H9 (cell line): ENCODE data around the gene MPPE1. TPM values are rescaled to one million over a fixed set of nuclear protein-coding genes. Genes with fewer than 3 reads are reported as not detected.

ENCODE experiments used
- DNase-seq: peaks from one replicate; pipeline ENCODE4 v3.0.0-alpha.2; 2017
- H2AFZ ChIP-seq: one replicate; pipeline ENCODE4 v1.6.1; 2013; ENCODE audit warnings: mild to moderate bottlenecking, low read length, control low read depth, moderate library complexity
- H2AK5ac ChIP-seq: 2 replicates; pipeline ENCODE4 v1.6.1; 2013; ENCODE audit warnings: low read length, control low read depth, mixed read lengths; ENCODE audit not compliant: insufficient read length
- H2BK120ac ChIP-seq: one replicate; pipeline ENCODE4 v1.6.1; 2013; ENCODE audit warnings: low read depth, mild to moderate bottlenecking, low read length, control low read depth, inconsistent platforms; ENCODE audit not compliant: poor library complexity, severe bottlenecking
- H2BK12ac ChIP-seq: 2 replicates; pipeline ENCODE4 v1.6.1; 2013; ENCODE audit warnings: low read length, control low read depth, mixed read lengths, low read depth; ENCODE audit not compliant: insufficient read length
- H2BK15ac ChIP-seq: 2 replicates; pipeline ENCODE4 v1.6.1; 2013; ENCODE audit warnings: low read depth, low read length, control low read depth
- H2BK20ac ChIP-seq: one replicate; pipeline ENCODE4 v1.6.1; 2013; ENCODE audit warnings: low read depth, mild to moderate bottlenecking, low read length, control low read depth, inconsistent platforms; ENCODE audit not compliant: poor library complexity, severe bottlenecking
- H2BK5ac ChIP-seq: 2 replicates; pipeline ENCODE4 v1.6.1; 2013; ENCODE audit warnings: low read length, control low read depth, mixed read lengths; ENCODE audit not compliant: insufficient read length
- H3K14ac ChIP-seq: 2 replicates; pipeline ENCODE4 v1.6.1; 2013; ENCODE audit warnings: low read length, control low read depth; ENCODE audit not compliant: insufficient read depth
- H3K18ac ChIP-seq: 2 replicates; pipeline ENCODE4 v1.6.1; 2013; ENCODE audit warnings: low read depth, mild to moderate bottlenecking, mixed read lengths, low read length, control low read depth; ENCODE audit not compliant: insufficient read length
- H3K23ac ChIP-seq: 2 replicates; pipeline ENCODE4 v1.6.1; 2013; ENCODE audit warnings: low read length, control low read depth, mixed read lengths, low read depth; ENCODE audit not compliant: insufficient read length
- H3K23me2 ChIP-seq: 2 replicates; pipeline ENCODE4 v1.6.1; 2013; ENCODE audit warnings: low read depth, mild to moderate bottlenecking, mixed read lengths, low read length, control low read depth; ENCODE audit not compliant: insufficient read length, poor library complexity, severe bottlenecking
- H3K27ac ChIP-seq: 2 replicates; pipeline ENCODE4 v1.5.1; 2013; ENCODE audit warnings: low read length, control low read depth, mixed read lengths, low read depth; ENCODE audit not compliant: insufficient read length
- H3K27me3 ChIP-seq: 2 replicates; pipeline ENCODE4 v1.6.1; 2013; ENCODE audit warnings: low read length, control low read depth, inconsistent platforms; ENCODE audit not compliant: insufficient read depth
- H3K4ac ChIP-seq: 2 replicates; pipeline ENCODE4 v1.6.1; 2013; ENCODE audit warnings: low read depth, mild to moderate bottlenecking, control low read depth, inconsistent platforms, low read length, moderate library complexity
- H3K4me1 ChIP-seq: 2 replicates; pipeline ENCODE4 v1.6.1; 2013; ENCODE audit warnings: low read length, control low read depth, inconsistent platforms; ENCODE audit not compliant: insufficient read depth
- H3K4me2 ChIP-seq: 2 replicates; pipeline ENCODE4 v1.6.1; 2013; ENCODE audit warnings: low read length, control low read depth, mixed read lengths; ENCODE audit not compliant: insufficient read length, insufficient read depth
- H3K56ac ChIP-seq: 2 replicates; pipeline ENCODE4 v1.6.1; 2013; ENCODE audit warnings: low read depth, mild to moderate bottlenecking, mixed read lengths, low read length, control low read depth; ENCODE audit not compliant: insufficient read length
- H3K79me1 ChIP-seq: 2 replicates; pipeline ENCODE4 v1.6.1; 2013; ENCODE audit warnings: low read depth, mild to moderate bottlenecking, moderate library complexity, low read length, control low read depth, inconsistent platforms; ENCODE audit not compliant: insufficient read depth, poor library complexity, severe bottlenecking
- H3K79me2 ChIP-seq: 2 replicates; pipeline ENCODE4 v1.6.1; 2013; ENCODE audit warnings: low read length, control low read depth, inconsistent platforms; ENCODE audit not compliant: insufficient read depth
- H3K9ac ChIP-seq: 2 replicates; pipeline ENCODE4 v1.6.1; 2013; ENCODE audit warnings: low read length, control low read depth, mixed read lengths; ENCODE audit not compliant: insufficient read length; ENCODE audit errors: extremely low read depth
- H3K9me3 ChIP-seq: one replicate; pipeline ENCODE4 v1.6.1; 2013; ENCODE audit warnings: low read depth, low read length, inconsistent platforms; ENCODE audit not compliant: control insufficient read depth
- H3T11ph ChIP-seq: one replicate; pipeline ENCODE4 v1.6.1; 2013; ENCODE audit warnings: mild to moderate bottlenecking, low read length, control low read depth, inconsistent platforms
- H4K20me1 ChIP-seq: one replicate; pipeline ENCODE4 v1.6.1; 2013; ENCODE audit not compliant: control insufficient read depth, insufficient read length, insufficient read depth
- H4K5ac ChIP-seq: 2 replicates; pipeline ENCODE4 v1.6.1; 2013; ENCODE audit warnings: low read depth, mild to moderate bottlenecking, mixed read lengths, low read length, control low read depth; ENCODE audit not compliant: insufficient read length
- H4K8ac ChIP-seq: replicated peaks from 2 replicates; pipeline ENCODE4 v1.6.1; 2013; ENCODE audit warnings: low read length, control low read depth, mixed read lengths, low read depth; ENCODE audit not compliant: insufficient read length
- H4K91ac ChIP-seq: 2 replicates; pipeline ENCODE4 v1.6.1; 2013; ENCODE audit warnings: low read depth, mild to moderate bottlenecking, moderate library complexity, mixed read lengths, low read length, control low read depth; ENCODE audit not compliant: insufficient read length
- H3K27ac Mint-ChIP-seq, 3 experiments: 2 replicates in 2 of 3; 3 replicates in 1 of 3; pipeline ENCODE4 v1.8.0; 2020 to 2021; ENCODE audit warnings: mixed read lengths in 3 of 3, mild to moderate bottlenecking in 1 of 3, moderate library complexity in 1 of 3
- H3K27me3 Mint-ChIP-seq: 2 replicates; pipeline ENCODE4 v1.8.0; 2021; ENCODE audit warnings: low read depth, mild to moderate bottlenecking, moderate library complexity, mixed read lengths
- H3K36me3 Mint-ChIP-seq, 3 experiments: 2 replicates in 2 of 3; 3 replicates in 1 of 3; pipeline ENCODE4 v1.8.0; 2020 to 2021; ENCODE audit warnings: low read depth in 3 of 3, mixed read lengths in 3 of 3; ENCODE audit not compliant: insufficient read depth in 1 of 3
- H3K4me1 Mint-ChIP-seq, 2 experiments: 2 replicates each; pipeline ENCODE4 v1.8.0; 2020; ENCODE audit warnings: mixed read lengths in 2 of 2
- H3K4me3 Mint-ChIP-seq, 2 experiments: 2 replicates in 1 of 2; 3 replicates in 1 of 2; pipeline ENCODE4 v1.8.0; 2020 to 2021; ENCODE audit warnings: mild to moderate bottlenecking in 2 of 2, mixed read lengths in 2 of 2, moderate library complexity in 1 of 2
- H3K9me3 Mint-ChIP-seq, 2 experiments: 2 replicates in 1 of 2; 3 replicates in 1 of 2; pipeline ENCODE4 v1.8.0; 2020; ENCODE audit warnings: mild to moderate bottlenecking in 2 of 2, mixed read lengths in 2 of 2, moderate library complexity in 1 of 2
- WGBS: extraction: QIAGEN DNeasy Blood & Tissue Kit; methylation state at CpG from one replicate; pipeline ENCODE4 v1.1.7; 2013; ENCODE audit warnings: missing lambda C conversion rate, low lambda C conversion rate, mixed read lengths; ENCODE audit not compliant: insufficient read length; ENCODE audit errors: extremely low coverage; 5-methylcytosine and 5-hydroxymethylcytosine counted together
- total RNA-seq: library from RNA; stranded (reverse); gene quantifications from 2 replicates; pipeline ENCODE4 v1.2.1, GENCODE V29; 2021
- TF ChIP-seq, protein P1 (sequence below): fragments of 200-600 bp; sonication (generic); conservative IDR thresholded peaks from 3 replicates; pipeline ENCODE4 v1.8.0; 2021; ENCODE audit warnings: antibody characterized with exemption, mild to moderate bottlenecking

Gene MPPE1
- total RNA-seq, 1 experiment from 2014 or later = 13.2 TPM

DNA sequence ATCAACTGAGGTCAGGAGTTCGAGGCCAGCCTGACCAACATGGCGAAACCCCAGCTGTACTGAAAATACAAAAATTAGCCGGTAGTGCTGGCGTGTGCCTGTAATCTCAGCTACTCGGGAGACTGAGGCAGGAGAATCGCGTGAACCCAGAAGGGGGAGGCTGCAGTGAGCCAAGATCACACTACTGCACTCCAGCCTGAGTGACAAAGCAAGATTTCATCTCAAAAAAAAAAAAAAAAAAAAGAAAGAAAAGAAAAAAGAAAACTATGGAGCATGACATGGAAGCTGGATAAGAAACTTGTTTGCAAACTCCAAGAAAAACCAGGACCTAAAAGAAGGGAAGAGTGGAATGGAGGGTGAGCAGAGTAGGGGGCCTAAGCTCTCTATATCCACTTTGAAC is 58.8 kb downstream of the MPPE1 start:
- Mint-ChIP-seq H3K4me3 (no peak overlapping the region), H3K9me3 (no peaks in the 10 kb centered on the region; a peak in 1 of 5 replicates), H3K4me1 (peaks cover 23 to 28% of the 10 kb centered on the region in 2 experiments), H3K27ac (0 out of 7 replicates have a peak overlapping the region, but pooled peaks of 1 of the 3 experiments have one; percentile 31), H3K36me3 (peaks cover 2 to 4% (median 2%) of the 10 kb centered on the region in 3 experiments; a peak in 3 of 7 replicates), H3K27me3 (peaks cover 2% of the 10 kb centered on the region; the same call in 1 of the 2 replicates)
- no peak overlapping the region for H2AFZ ChIP-seq
- H2AK5ac ChIP-seq = no peak overlapping the region
- no peak overlapping the region for H3T11ph ChIP-seq
- no peak overlapping the region for H3K4ac ChIP-seq
- peaks cover 10% of the 10 kb centered on the region for H3K23me2 ChIP-seq
- no peak overlapping the region for H4K91ac ChIP-seq
- no peak for DNase-seq
- H2BK20ac ChIP-seq = no peak overlapping the region
- no peak overlapping the region for H2BK5ac ChIP-seq
- H4K20me1 ChIP-seq = no peaks in the 10 kb centered on the region
- H3K4me2 ChIP-seq = no peak overlapping the region
- no CpG with 5 or more reads among the region's 7 CpGs for WGBS
- H2BK120ac ChIP-seq = no peak overlapping the region
- H3K56ac ChIP-seq = no peak overlapping the region
- H2BK12ac ChIP-seq = no peak overlapping the region
- TF ChIP-seq, protein P1, sequence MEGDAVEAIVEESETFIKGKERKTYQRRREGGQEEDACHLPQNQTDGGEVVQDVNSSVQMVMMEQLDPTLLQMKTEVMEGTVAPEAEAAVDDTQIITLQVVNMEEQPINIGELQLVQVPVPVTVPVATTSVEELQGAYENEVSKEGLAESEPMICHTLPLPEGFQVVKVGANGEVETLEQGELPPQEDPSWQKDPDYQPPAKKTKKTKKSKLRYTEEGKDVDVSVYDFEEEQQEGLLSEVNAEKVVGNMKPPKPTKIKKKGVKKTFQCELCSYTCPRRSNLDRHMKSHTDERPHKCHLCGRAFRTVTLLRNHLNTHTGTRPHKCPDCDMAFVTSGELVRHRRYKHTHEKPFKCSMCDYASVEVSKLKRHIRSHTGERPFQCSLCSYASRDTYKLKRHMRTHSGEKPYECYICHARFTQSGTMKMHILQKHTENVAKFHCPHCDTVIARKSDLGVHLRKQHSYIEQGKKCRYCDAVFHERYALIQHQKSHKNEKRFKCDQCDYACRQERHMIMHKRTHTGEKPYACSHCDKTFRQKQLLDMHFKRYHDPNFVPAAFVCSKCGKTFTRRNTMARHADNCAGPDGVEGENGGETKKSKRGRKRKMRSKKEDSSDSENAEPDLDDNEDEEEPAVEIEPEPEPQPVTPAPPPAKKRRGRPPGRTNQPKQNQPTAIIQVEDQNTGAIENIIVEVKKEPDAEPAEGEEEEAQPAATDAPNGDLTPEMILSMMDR = no peak
- H3K9me3 ChIP-seq = no peaks in the 10 kb centered on the region
- no peak overlapping the region for H3K27ac ChIP-seq
- no peak overlapping the region for H3K14ac ChIP-seq
- H3K27me3 ChIP-seq = no peaks in the 10 kb centered on the region
- no peak overlapping the region for H4K8ac ChIP-seq
- no peak overlapping the region for H3K18ac ChIP-seq
- no peak overlapping the region for H3K9ac ChIP-seq
- no peak overlapping the region for H4K5ac ChIP-seq
- H2BK15ac ChIP-seq = no peak overlapping the region
- H3K4me1 ChIP-seq = no peaks in the 10 kb centered on the region; the same call in 1 of the 2 replicates
- H3K79me2 ChIP-seq = peaks cover 18% of the 10 kb centered on the region; the same call in 1 of the 2 replicates
- no peaks in the 10 kb centered on the region for H3K79me1 ChIP-seq
- H3K23ac ChIP-seq = no peak overlapping the region
